ENCODE results near the gene RAPGEF2.

GRCh38 chr4:159389756-159390155, 286.9 kb downstream of the RAPGEF2 start:
- no peak for TF ChIP-seq RBBP5 (IDR thresholded peaks at IDR 0.05; ENCODE audit: borderline replicate concordance, low read depth, low read length)
- no peak for TF ChIP-seq PHF8 (conservative IDR thresholded peaks at IDR 0.05; ENCODE audit: low read depth, low read length)

Measured in H1 (cell line).